BLaER1 treated with 17β-estradiol and CSF1 and Interleukin-3, amounts not matched to agents 10 nM and 100 nM (cell line): ENCODE data around the gene PRAC1.

Experiments used
- H3K27ac ChIP-seq, 11 experiments: shearing (Covaris generic); formaldehyde crosslinking; 2 replicates each; pipeline ENCODE4 v1.8.1; 2022
- H3K27me3 ChIP-seq, 11 experiments: shearing (Covaris generic); formaldehyde crosslinking; 2 replicates each; pipeline ENCODE4 v1.8.1; 2022
- H3K36me3 ChIP-seq, 11 experiments: shearing (Covaris generic); formaldehyde crosslinking; 2 replicates each; pipeline ENCODE4 v1.8.1; 2022
- H3K4me1 ChIP-seq, 10 experiments: shearing (Covaris generic); formaldehyde crosslinking; 2 replicates each; pipeline ENCODE4 v1.8.1; 2022
- H3K4me2 ChIP-seq, 11 experiments: shearing (Covaris generic); formaldehyde crosslinking; 2 replicates each; pipeline ENCODE4 v1.8.1; 2022
- H3K4me3 ChIP-seq, 10 experiments: shearing (Covaris generic); formaldehyde crosslinking; 2 replicates each; pipeline ENCODE4 v1.8.1; 2022
- H3K9ac ChIP-seq, 11 experiments: shearing (Covaris generic); formaldehyde crosslinking; 2 replicates each; pipeline ENCODE4 v1.8.1; 2022
- H3K9me3 ChIP-seq, 11 experiments: shearing (Covaris generic); formaldehyde crosslinking; replicated peaks in 1 of 11; 2 replicates each; pipeline ENCODE4 v1.8.1; 2022
- H4K20me1 ChIP-seq, 11 experiments: shearing (Covaris generic); formaldehyde crosslinking; 2 replicates each; pipeline ENCODE4 v1.8.1; 2022
- Cebpa-rat ChIP-seq, 11 experiments: shearing (Covaris generic); IDR thresholded peaks; 2 replicates each; pipeline ENCODE4 v1.8.1; 2022

Gene PRAC1

GRCh38 chr17:48756830-48757251 lies 34.5 kb upstream of the PRAC1 start:
- Histone ChIP-seq H3K27ac (no peak overlapping the region), H3K4me3 (no peak overlapping the region), H3K36me3 (no peaks in the 10 kb centered on the region), H3K4me2 (peak overlapping the region in 6 of 11 experiments; percentile 2 to 77 (median 36); a peak in 9 of 22 replicates), H4K20me1 (peaks cover 0 to 37% (median 33%) of the 10 kb centered on the region in 11 experiments; a peak in 16 of 22 replicates), H3K27me3 (peaks cover 63 to 95% (median 81%) of the 10 kb centered on the region in 11 experiments), H3K4me1 (peaks cover 0 to 49% (median 4%) of the 10 kb centered on the region in 10 experiments; a peak in 10 of 20 replicates), H3K9me3 (peaks cover 0 to 8% (median 0%) of the 10 kb centered on the region in 11 experiments; a peak in 6 of 22 replicates), H3K9ac (no peak overlapping the region)
- no peak for TF ChIP-seq Cebpa-rat (IDR thresholded peaks at IDR 0.05)

DNA sequence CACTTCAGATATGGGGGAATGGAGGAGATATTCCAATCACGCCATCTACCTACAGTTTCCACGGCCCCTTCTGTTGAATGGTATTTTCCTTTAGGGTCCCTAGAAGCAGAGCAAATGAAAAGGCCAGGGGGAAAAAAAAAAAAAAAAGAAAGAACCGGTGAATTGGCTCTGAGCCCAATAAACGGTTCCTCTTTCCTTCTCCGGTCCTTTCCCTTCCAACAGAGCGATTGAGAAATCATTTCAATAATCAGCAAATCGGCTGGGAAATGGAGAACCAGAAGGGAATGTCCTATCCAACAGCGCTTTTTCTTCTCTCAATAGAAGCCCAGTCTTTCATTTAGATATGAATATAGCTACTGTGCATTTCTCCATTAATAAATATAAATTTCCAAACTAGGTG lies 33.0 kb upstream of the PRAC1 start:
- no peak overlapping the region for H3K27ac ChIP-seq
- H3K36me3 ChIP-seq, result no peaks in the 10 kb centered on the region
- H4K20me1 ChIP-seq, result peaks cover 0 to 52% (median 45%) of the 10 kb centered on the region in 11 experiments; a peak in 16 of 22 replicates
- H3K9ac ChIP-seq, result no peak overlapping the region
- H3K27me3 ChIP-seq, result peaks cover 78 to 98% (median 94%) of the 10 kb centered on the region in 11 experiments
- TF ChIP-seq Cebpa-rat (IDR thresholded peaks at IDR 0.05), result no peak
- H3K4me2 ChIP-seq, result peak overlapping the region in 3 of 11 experiments; percentile 43 to 75 (median 73); a peak in 5 of 22 replicates
- peaks cover 0 to 49% (median 4%) of the 10 kb centered on the region in 10 experiments; a peak in 10 of 20 replicates for H3K4me1 ChIP-seq
- no peak overlapping the region for H3K4me3 ChIP-seq
- H3K9me3 ChIP-seq, result peaks cover 0 to 8% (median 0%) of the 10 kb centered on the region in 11 experiments; a peak in 6 of 22 replicates

- H3K36me3 ChIP-seq, result no peaks in the 10 kb centered on the region
- no peak overlapping the region for H3K27ac ChIP-seq
- H4K20me1 ChIP-seq, result peaks cover 0 to 59% (median 52%) of the 10 kb centered on the region in 11 experiments; a peak in 17 of 22 replicates
- H3K4me2 ChIP-seq, result peak overlapping the region in 3 of 11 experiments; percentile 43 to 75 (median 73); a peak in 5 of 22 replicates
- no peak overlapping the region; a peak in 1 of 20 replicates for H3K4me3 ChIP-seq
- peaks cover 85 to 100% (median 98%) of the 10 kb centered on the region in 11 experiments for H3K27me3 ChIP-seq
- TF ChIP-seq Cebpa-rat (IDR thresholded peaks at IDR 0.05), result no peak
- H3K9ac ChIP-seq, result no peak overlapping the region
- H3K4me1 ChIP-seq, result peaks cover 0 to 49% (median 4%) of the 10 kb centered on the region in 10 experiments; a peak in 10 of 20 replicates
- peaks cover 0 to 8% (median 0%) of the 10 kb centered on the region in 11 experiments; a peak in 6 of 22 replicates for H3K9me3 ChIP-seq
Observed at GRCh38 chr17:48754500-48755261, 32.4 kb upstream of the PRAC1 start.

DNA sequence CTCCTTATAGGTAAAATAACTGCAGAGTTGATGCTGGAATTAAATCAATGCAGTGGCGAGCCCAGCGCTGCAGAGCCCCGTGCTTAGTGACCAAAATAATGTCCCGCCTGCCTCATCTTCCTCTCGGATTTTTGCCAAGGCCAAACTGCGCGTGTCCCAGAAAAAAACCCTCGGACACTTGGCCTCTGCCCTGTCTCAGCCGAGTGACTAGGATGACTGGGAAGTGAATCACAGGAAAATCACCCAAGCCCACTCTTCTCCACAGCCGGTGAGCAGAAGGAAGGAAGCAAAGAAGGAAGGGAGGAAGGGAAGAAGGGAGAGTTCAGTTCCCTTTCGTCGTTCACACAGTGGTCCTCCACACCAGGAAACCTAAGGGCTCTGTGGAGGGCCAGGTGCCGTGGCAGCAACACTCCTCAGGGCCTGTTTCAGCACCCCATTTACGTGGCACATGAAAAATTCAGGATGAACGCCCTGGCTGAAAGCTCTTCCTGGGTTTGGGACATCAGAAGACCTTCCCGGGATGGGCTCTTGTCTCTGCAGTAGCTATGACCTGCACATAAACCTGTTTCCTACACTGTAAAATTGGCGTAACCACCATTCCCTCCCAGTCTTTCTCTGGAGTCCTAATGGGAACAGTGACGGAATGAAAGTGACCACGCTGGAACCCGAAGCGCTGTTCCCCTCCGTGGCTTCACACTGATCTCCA lies 31.6 kb upstream of the PRAC1 start:
- Histone ChIP-seq H4K20me1 (peaks cover 0 to 63% (median 58%) of the 10 kb centered on the region in 11 experiments; a peak in 17 of 22 replicates), H3K4me1 (peaks cover 0 to 49% (median 4%) of the 10 kb centered on the region in 10 experiments; a peak in 10 of 20 replicates), H3K27me3 (peaks cover 92 to 100% (median 100%) of the 10 kb centered on the region in 11 experiments), H3K4me2 (peak overlapping the region in 3 of 11 experiments; percentile 27 to 75 (median 73); a peak in 5 of 22 replicates), H3K27ac (no peak overlapping the region), H3K9me3 (peaks cover 0 to 8% (median 0%) of the 10 kb centered on the region in 11 experiments; a peak in 6 of 22 replicates), H3K4me3 (no peak overlapping the region; a peak in 1 of 20 replicates), H3K36me3 (no peaks in the 10 kb centered on the region), H3K9ac (no peak overlapping the region)
- TF ChIP-seq Cebpa-rat (IDR thresholded peaks at IDR 0.05), result no peak

DNA sequence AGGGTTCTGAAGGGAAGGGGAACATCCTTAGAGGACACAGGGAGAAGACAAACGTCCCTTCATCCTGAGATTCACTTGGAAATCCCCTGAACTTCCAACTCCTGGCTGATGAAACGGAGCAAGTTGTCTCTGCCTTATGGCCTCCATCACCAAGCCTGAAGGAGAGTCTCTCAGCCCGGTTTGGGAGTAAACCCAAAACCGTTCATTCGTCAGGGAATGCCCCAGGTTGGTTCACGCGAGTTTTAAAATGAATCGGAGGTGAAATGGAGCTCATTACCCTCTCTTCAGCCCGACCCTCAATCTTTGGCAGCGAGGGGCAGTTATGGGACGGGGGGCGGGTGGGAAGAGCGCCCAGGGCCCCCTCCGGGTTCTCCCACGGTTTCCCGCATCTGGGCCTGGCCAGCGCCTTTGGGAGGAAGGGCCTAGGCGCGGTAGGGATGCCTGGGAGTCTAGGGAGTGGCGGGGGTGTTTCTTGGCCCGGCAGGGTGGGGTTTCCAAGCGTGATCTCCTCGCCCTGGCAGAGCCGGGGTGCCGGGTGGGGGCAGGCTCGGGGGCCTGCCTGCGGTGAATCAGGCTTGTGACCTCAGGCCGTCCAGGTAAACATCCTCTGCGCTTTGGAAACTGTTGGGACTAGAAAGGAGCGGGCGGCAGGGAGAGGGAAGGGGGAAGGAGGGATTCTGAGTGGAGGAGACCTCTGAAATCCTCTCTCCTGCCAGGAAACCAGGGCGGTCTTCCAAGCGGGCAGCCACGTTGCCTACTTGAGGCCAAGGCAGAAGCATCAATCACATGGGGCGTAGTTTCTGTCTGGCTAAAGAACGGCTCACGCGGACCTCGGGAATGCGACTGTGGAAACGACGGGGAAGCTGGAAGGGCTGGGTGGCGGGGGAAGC lies 30.3 kb upstream of the PRAC1 start:
- Histone ChIP-seq H3K4me2 (no peak overlapping the region), H3K9me3 (peaks cover 0 to 8% (median 0%) of the 10 kb centered on the region in 11 experiments; a peak in 6 of 22 replicates), H3K9ac (no peak overlapping the region), H3K4me3 (no peak overlapping the region), H3K4me1 (peaks cover 0 to 45% (median 4%) of the 10 kb centered on the region in 10 experiments; a peak in 10 of 20 replicates), H3K27me3 (peaks cover 97 to 100% (median 100%) of the 10 kb centered on the region in 11 experiments), H3K36me3 (no peaks in the 10 kb centered on the region), H3K27ac (no peak overlapping the region), H4K20me1 (peaks cover 0 to 75% (median 68%) of the 10 kb centered on the region in 11 experiments; a peak in 18 of 22 replicates)
- TF ChIP-seq Cebpa-rat (IDR thresholded peaks at IDR 0.05), result no peak

- Histone ChIP-seq H3K27me3 (peaks cover 100% of the 10 kb centered on the region in 11 experiments), H4K20me1 (peaks cover 0 to 83% (median 76%) of the 10 kb centered on the region in 11 experiments; a peak in 19 of 22 replicates), H3K27ac (no peak overlapping the region), H3K4me1 (peaks cover 0 to 42% (median 1%) of the 10 kb centered on the region in 10 experiments; a peak in 9 of 20 replicates), H3K4me3 (no peak overlapping the region), H3K9ac (no peak overlapping the region), H3K9me3 (peaks cover 0 to 8% (median 0%) of the 10 kb centered on the region in 11 experiments; a peak in 6 of 22 replicates), H3K36me3 (no peaks in the 10 kb centered on the region), H3K4me2 (no peak overlapping the region)
- no peak for TF ChIP-seq Cebpa-rat (IDR thresholded peaks at IDR 0.05)
Observed at GRCh38 chr17:48751733-48752398, 29.5 kb upstream of the PRAC1 start.

GRCh38 chr17:48751172-48751571 lies 28.9 kb upstream of the PRAC1 start:
- peaks cover 0 to 90% (median 82%) of the 10 kb centered on the region in 11 experiments; a peak in 19 of 22 replicates for H4K20me1 ChIP-seq
- H3K36me3 ChIP-seq, result no peaks in the 10 kb centered on the region
- H3K4me3 ChIP-seq, result no peak overlapping the region
- no peak overlapping the region for H3K4me2 ChIP-seq
- no peak for TF ChIP-seq Cebpa-rat (IDR thresholded peaks at IDR 0.05)
- H3K27me3 ChIP-seq, result peaks cover 100% of the 10 kb centered on the region in 11 experiments
- peaks cover 0 to 8% (median 0%) of the 10 kb centered on the region in 11 experiments; a peak in 6 of 22 replicates for H3K9me3 ChIP-seq
- H3K27ac ChIP-seq, result no peak overlapping the region
- H3K4me1 ChIP-seq, result peaks cover 0 to 35% (median 0%) of the 10 kb centered on the region in 10 experiments; a peak in 7 of 20 replicates
- H3K9ac ChIP-seq, result no peak overlapping the region
